ENCODE data around the gene SERBP1. TPM values are rescaled to one million over a fixed set of nuclear protein-coding genes. Genes with fewer than 3 reads are reported as not detected.
A peak's percentile ranks its signal among the peaks of the same experiment; 100 is the strongest.
"Not testable (repeated sequence)": the region's sequence is repeated elsewhere in the genome, so short reads cannot be mapped to it uniquely, and the experiment has no call there.

SERBP1 gene
- total RNA-seq, 1 donor from 2014 or later: 255 TPM

- no peaks in the 10 kb centered on the region for H3K9me3 Mint-ChIP-seq
- no peak for DNase-seq (ENCODE audit: low spot score in 2 of 2, unreplicated experiment in 2 of 2)
- H3K36me3 Mint-ChIP-seq: peaks cover 14% of the 10 kb centered on the region
- H3K27me3 Mint-ChIP-seq (ENCODE audit: low read depth): no peaks in the 10 kb centered on the region
- H3K4me1 Mint-ChIP-seq: peaks cover 15% of the 10 kb centered on the region
- no peak overlapping the region for H3K27ac Mint-ChIP-seq
- H3K4me3 Mint-ChIP-seq: no peak overlapping the region
- no peak for TF ChIP-seq CTCF (IDR thresholded peaks at IDR 0.05; ENCODE audit: unreplicated experiment)
These were observed 22.7 kb downstream of the SERBP1 start for GRCh38 chr1:67407498-67407897.

- Mint-ChIP-seq H3K4me3 (no peak overlapping the region), H3K4me1 (peaks cover 15% of the 10 kb centered on the region), H3K9me3 (no peaks in the 10 kb centered on the region), H3K27ac (peak overlapping the region; percentile 54), H3K36me3 (peaks cover 8% of the 10 kb centered on the region), H3K27me3 (ENCODE audit: low read depth) (no peaks in the 10 kb centered on the region)
- no peak for TF ChIP-seq CTCF (IDR thresholded peaks at IDR 0.05; ENCODE audit: unreplicated experiment)
- DNase-seq (ENCODE audit: low spot score in 2 of 2, unreplicated experiment in 2 of 2): no peak
These were observed 24.5 kb downstream of the SERBP1 start for GRCh38 chr1:67405473-67406245.

- no peak for TF ChIP-seq CTCF (IDR thresholded peaks at IDR 0.05; ENCODE audit: unreplicated experiment)
- H3K36me3 Mint-ChIP-seq: no peaks in the 10 kb centered on the region
- no peak overlapping the region for H3K4me3 Mint-ChIP-seq
- H3K27ac Mint-ChIP-seq: no peak overlapping the region
- no peaks in the 10 kb centered on the region for H3K9me3 Mint-ChIP-seq
- no peak for DNase-seq (ENCODE audit: low spot score in 2 of 2, unreplicated experiment in 2 of 2)
- H3K27me3 Mint-ChIP-seq (ENCODE audit: low read depth): no peaks in the 10 kb centered on the region
- H3K4me1 Mint-ChIP-seq: peaks cover 12% of the 10 kb centered on the region
These were observed 26.0 kb downstream of the SERBP1 start for GRCh38 chr1:67404212-67404620.

- DNase-seq (ENCODE audit: low spot score in 2 of 2, unreplicated experiment in 2 of 2): no peak
- no peak for TF ChIP-seq CTCF (IDR thresholded peaks at IDR 0.05; ENCODE audit: unreplicated experiment)
- Mint-ChIP-seq H3K36me3 (no peaks in the 10 kb centered on the region), H3K4me3 (no peak overlapping the region), H3K27me3 (ENCODE audit: low read depth) (no peaks in the 10 kb centered on the region), H3K27ac (no peak overlapping the region), H3K4me1 (peaks cover 12% of the 10 kb centered on the region), H3K9me3 (no peaks in the 10 kb centered on the region)
These were observed 28.8 kb downstream of the SERBP1 start for GRCh38 chr1:67401443-67401842.

- not testable (repeated sequence) for H3K4me3 Mint-ChIP-seq; H3K27me3 Mint-ChIP-seq (ENCODE audit: low read depth); H3K36me3 Mint-ChIP-seq; H3K4me1 Mint-ChIP-seq; H3K9me3 Mint-ChIP-seq; H3K27ac Mint-ChIP-seq; DNase-seq (ENCODE audit: low spot score in 2 of 2, unreplicated experiment in 2 of 2)
These were observed 30.0 kb downstream of the SERBP1 start for GRCh38 chr1:67400029-67400786.
